ENCODE results near the gene KCND3. TPM values are rescaled to one million over a fixed set of nuclear protein-coding genes. Genes with fewer than 3 reads are reported as not detected.

The KCND3 gene
- polyA plus RNA-seq, 1 donor from 2014 or later: not detected

DNA sequence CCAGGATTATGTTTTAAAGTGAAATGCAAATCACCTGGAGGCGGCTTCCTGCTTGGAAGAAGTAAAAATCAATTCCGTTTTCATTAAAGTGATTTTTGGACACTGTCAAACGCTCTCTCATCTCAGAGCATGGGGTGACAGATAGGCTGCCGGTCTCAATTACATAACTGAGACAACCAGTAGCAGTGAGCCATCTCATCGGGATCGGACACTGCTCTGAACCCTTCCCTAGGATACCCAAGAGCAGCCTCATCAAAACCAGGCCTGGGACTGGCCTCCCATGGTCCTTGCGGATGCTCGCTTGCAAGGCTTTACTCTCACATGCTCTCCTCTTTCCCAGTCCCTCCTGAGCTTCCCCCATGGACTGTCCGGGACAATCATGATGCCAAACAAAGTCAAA, 12.1 kb downstream of the KCND3 start:
- H3K27me3 Mint-ChIP-seq: peaks cover 34% of the 10 kb centered on the region
- H3K9me3 Mint-ChIP-seq: peaks cover 0 to 2% (median 0%) of the 10 kb centered on the region in 3 donors
- H3K4me1 Mint-ChIP-seq: peaks cover 0 to 2% (median 0%) of the 10 kb centered on the region in 3 donors
- no peak overlapping the region for H3K4me3 Mint-ChIP-seq
- H3K36me3 Mint-ChIP-seq: peaks cover 3% of the 10 kb centered on the region
- no peak overlapping the region for H3K27ac Mint-ChIP-seq

DNA sequence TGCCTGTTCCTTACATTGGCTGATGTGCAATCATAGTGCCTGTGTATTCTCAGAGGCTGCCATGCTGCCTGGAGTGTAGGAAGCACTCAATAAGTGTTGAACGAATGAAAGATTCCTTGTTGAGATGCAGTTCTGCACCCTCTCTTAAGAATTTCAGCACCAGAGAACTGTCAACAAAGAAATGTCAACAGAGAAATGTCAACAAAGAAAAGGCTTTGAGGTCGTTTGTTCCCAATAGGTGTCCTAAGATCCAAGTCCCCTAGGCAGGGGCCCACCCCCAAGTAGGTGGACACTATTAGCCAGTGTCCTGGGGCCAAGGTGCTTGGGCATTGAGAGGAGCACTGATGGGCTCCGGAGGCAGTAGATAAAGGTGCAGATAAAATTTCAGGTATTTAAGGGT, 12.6 kb downstream of the KCND3 start:
- no peak overlapping the region for H3K4me3 Mint-ChIP-seq
- H3K27me3 Mint-ChIP-seq: peaks cover 35% of the 10 kb centered on the region
- H3K36me3 Mint-ChIP-seq: peaks cover 3% of the 10 kb centered on the region
- peaks cover 0 to 2% (median 0%) of the 10 kb centered on the region in 3 donors for H3K9me3 Mint-ChIP-seq
- H3K4me1 Mint-ChIP-seq: peaks cover 0 to 2% (median 0%) of the 10 kb centered on the region in 3 donors
- H3K27ac Mint-ChIP-seq: no peak overlapping the region

DNA sequence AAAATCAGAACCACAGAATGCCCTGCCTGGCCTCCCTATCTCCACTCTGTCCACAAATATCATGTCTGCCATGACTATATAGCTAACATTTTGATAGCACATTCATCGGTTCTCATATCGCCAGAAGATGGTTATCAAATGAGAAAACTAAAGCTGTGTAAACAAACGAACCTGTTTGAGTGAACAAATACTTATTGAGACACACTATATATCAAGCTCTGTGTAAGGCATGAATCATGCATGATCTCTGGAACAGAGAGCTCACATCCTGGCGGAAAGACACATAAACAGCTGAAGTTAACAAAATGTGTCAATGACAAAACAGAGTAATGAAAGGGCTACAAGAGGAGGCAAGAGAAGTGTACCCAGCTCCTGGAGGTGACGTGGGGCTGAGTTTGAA, 13.1 kb downstream of the KCND3 start:
- Mint-ChIP-seq H3K36me3 (peaks cover 3% of the 10 kb centered on the region), H3K4me3 (no peak overlapping the region), H3K4me1 (peaks cover 0 to 2% (median 0%) of the 10 kb centered on the region in 3 donors), H3K27ac (no peak overlapping the region), H3K27me3 (peaks cover 35% of the 10 kb centered on the region), H3K9me3 (peaks cover 0 to 2% (median 0%) of the 10 kb centered on the region in 3 donors)

GRCh38 chr1:111973150-111973790, 16.2 kb downstream of the KCND3 start:
- no peak overlapping the region for H3K27ac Mint-ChIP-seq
- peaks cover 0 to 2% (median 0%) of the 10 kb centered on the region in 3 donors for H3K9me3 Mint-ChIP-seq
- peaks cover 34% of the 10 kb centered on the region for H3K27me3 Mint-ChIP-seq
- peaks cover 3% of the 10 kb centered on the region for H3K36me3 Mint-ChIP-seq
- no peak overlapping the region for H3K4me3 Mint-ChIP-seq
- peaks cover 0 to 2% (median 0%) of the 10 kb centered on the region in 3 donors for H3K4me1 Mint-ChIP-seq

DNA sequence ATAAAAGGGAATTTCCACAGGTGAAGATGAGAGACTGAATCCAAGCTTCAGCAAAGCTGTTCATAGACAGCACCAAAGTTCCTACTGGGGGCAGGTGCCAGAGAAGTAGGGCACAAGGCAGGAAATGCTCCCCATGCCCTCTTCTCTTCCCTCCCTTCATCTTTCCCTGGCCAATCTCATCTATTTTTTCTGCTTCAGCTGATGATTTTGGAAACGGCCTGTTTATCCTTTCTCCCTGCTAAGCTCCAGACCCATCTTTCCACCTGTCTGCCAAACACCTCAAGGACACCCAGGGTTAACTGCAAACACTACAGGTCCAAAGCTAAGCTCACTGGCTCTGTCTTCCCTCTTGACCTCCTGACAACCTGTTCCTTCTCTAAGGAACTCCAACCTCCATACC, 18.1 kb downstream of the KCND3 start:
- peaks cover 3% of the 10 kb centered on the region for H3K36me3 Mint-ChIP-seq
- no peak overlapping the region for H3K27ac Mint-ChIP-seq
- H3K4me1 Mint-ChIP-seq: peaks cover 0 to 2% (median 0%) of the 10 kb centered on the region in 3 donors
- peaks cover 0 to 2% (median 0%) of the 10 kb centered on the region in 3 donors for H3K9me3 Mint-ChIP-seq
- no peak overlapping the region for H3K4me3 Mint-ChIP-seq
- H3K27me3 Mint-ChIP-seq: peaks cover 30% of the 10 kb centered on the region

- peaks cover 31% of the 10 kb centered on the region for H3K27me3 Mint-ChIP-seq
- peaks cover 3% of the 10 kb centered on the region for H3K36me3 Mint-ChIP-seq
- no peak overlapping the region for H3K27ac Mint-ChIP-seq
- no peak overlapping the region for H3K4me3 Mint-ChIP-seq
- no peaks in the 10 kb centered on the region for H3K9me3 Mint-ChIP-seq
- peaks cover 0 to 2% (median 0%) of the 10 kb centered on the region in 3 donors for H3K4me1 Mint-ChIP-seq
These were observed 21.0 kb downstream of the KCND3 start for GRCh38 chr1:111968511-111968910.

DNA sequence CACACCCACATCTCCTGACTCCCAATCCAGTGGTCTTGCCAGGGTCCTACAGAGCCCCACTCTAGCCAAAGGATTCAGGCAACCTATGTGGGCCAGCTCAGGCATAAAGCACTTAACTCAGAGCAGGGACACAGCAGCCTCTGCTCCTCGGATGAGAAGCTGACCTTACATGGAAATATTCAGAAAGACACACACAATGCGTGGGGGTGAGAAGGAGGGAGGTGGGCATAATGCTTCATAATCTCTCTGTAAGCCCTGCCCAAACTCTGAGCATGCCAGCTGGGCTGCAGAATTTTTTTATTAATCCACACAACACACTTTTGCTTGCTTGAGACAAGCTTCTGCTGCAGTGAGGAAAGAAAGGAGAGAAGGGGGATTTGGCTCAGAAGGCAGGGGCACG, 21.6 kb downstream of the KCND3 start:
- H3K27me3 Mint-ChIP-seq: peaks cover 29% of the 10 kb centered on the region

GRCh38 chr1:111967067-111967690, 22.3 kb downstream of the KCND3 start:
- H3K27me3 Mint-ChIP-seq: peaks cover 29% of the 10 kb centered on the region
- H3K9me3 Mint-ChIP-seq: no peaks in the 10 kb centered on the region
- no peak overlapping the region for H3K27ac Mint-ChIP-seq
- no peak overlapping the region for H3K4me3 Mint-ChIP-seq
- H3K4me1 Mint-ChIP-seq: no peaks in the 10 kb centered on the region
- H3K36me3 Mint-ChIP-seq: no peaks in the 10 kb centered on the region

More for the DNA sequence above, 21.6 kb downstream of the KCND3 start:
- Mint-ChIP-seq H3K4me1 (peaks cover 0 to 2% (median 0%) of the 10 kb centered on the region in 3 donors), H3K9me3 (no peaks in the 10 kb centered on the region), H3K27ac (no peak overlapping the region), H3K36me3 (peaks cover 3% of the 10 kb centered on the region), H3K4me3 (no peak overlapping the region)

- H3K27me3 Mint-ChIP-seq: peaks cover 37% of the 10 kb centered on the region
- no peaks in the 10 kb centered on the region for H3K4me1 Mint-ChIP-seq
- no peaks in the 10 kb centered on the region for H3K9me3 Mint-ChIP-seq
- H3K4me3 Mint-ChIP-seq: no peak overlapping the region
- no peaks in the 10 kb centered on the region for H3K36me3 Mint-ChIP-seq
- no peak overlapping the region for H3K27ac Mint-ChIP-seq
These were observed 23.6 kb downstream of the KCND3 start for GRCh38 chr1:111965781-111966443.

- Mint-ChIP-seq H3K4me3 (no peak overlapping the region), H3K27me3 (peaks cover 38% of the 10 kb centered on the region), H3K27ac (no peak overlapping the region), H3K4me1 (no peaks in the 10 kb centered on the region), H3K36me3 (no peaks in the 10 kb centered on the region), H3K9me3 (no peaks in the 10 kb centered on the region)
These were observed 25.3 kb downstream of the KCND3 start for GRCh38 chr1:111963985-111964738.

- H3K27me3 Mint-ChIP-seq: peaks cover 32% of the 10 kb centered on the region
- no peaks in the 10 kb centered on the region for H3K9me3 Mint-ChIP-seq
- H3K4me3 Mint-ChIP-seq: no peak overlapping the region
- no peaks in the 10 kb centered on the region for H3K4me1 Mint-ChIP-seq
- no peak overlapping the region for H3K27ac Mint-ChIP-seq
- H3K36me3 Mint-ChIP-seq: no peaks in the 10 kb centered on the region
These were observed 27.5 kb downstream of the KCND3 start for GRCh38 chr1:111961773-111962565.

- H3K27ac Mint-ChIP-seq: no peak overlapping the region
These were observed 28.5 kb downstream of the KCND3 start for GRCh38 chr1:111961016-111961415.

GRCh38 chr1:111959436-111959835, 30.0 kb downstream of the KCND3 start:
- Mint-ChIP-seq H3K27ac (no peak overlapping the region), H3K27me3 (peaks cover 20% of the 10 kb centered on the region), H3K4me3 (no peak overlapping the region), H3K4me1 (no peaks in the 10 kb centered on the region), H3K36me3 (no peaks in the 10 kb centered on the region), H3K9me3 (no peaks in the 10 kb centered on the region)

More at GRCh38 chr1:111961016-111961415, 28.5 kb downstream of the KCND3 start:
- H3K9me3 Mint-ChIP-seq: no peaks in the 10 kb centered on the region
- peaks cover 28% of the 10 kb centered on the region for H3K27me3 Mint-ChIP-seq
- H3K4me3 Mint-ChIP-seq: no peak overlapping the region
- H3K4me1 Mint-ChIP-seq: no peaks in the 10 kb centered on the region
- no peaks in the 10 kb centered on the region for H3K36me3 Mint-ChIP-seq

- Mint-ChIP-seq H3K27ac (peak overlapping the region in 1 of 3 donors; percentile 8), H3K9me3 (peaks cover 0 to 3% (median 0%) of the 10 kb centered on the region in 3 donors), H3K4me1 (no peaks in the 10 kb centered on the region), H3K27me3 (peaks cover 22% of the 10 kb centered on the region), H3K36me3 (no peaks in the 10 kb centered on the region), H3K4me3 (no peak overlapping the region)
These were observed 30.6 kb downstream of the KCND3 start for GRCh38 chr1:111958851-111959250.

Measured in IgD-negative memory B cell (primary cell).